Measurements from ENCODE around the gene ACLY.
A peak's percentile ranks its signal among the peaks of the same experiment; 100 is the strongest.

Gene ACLY

DNA sequence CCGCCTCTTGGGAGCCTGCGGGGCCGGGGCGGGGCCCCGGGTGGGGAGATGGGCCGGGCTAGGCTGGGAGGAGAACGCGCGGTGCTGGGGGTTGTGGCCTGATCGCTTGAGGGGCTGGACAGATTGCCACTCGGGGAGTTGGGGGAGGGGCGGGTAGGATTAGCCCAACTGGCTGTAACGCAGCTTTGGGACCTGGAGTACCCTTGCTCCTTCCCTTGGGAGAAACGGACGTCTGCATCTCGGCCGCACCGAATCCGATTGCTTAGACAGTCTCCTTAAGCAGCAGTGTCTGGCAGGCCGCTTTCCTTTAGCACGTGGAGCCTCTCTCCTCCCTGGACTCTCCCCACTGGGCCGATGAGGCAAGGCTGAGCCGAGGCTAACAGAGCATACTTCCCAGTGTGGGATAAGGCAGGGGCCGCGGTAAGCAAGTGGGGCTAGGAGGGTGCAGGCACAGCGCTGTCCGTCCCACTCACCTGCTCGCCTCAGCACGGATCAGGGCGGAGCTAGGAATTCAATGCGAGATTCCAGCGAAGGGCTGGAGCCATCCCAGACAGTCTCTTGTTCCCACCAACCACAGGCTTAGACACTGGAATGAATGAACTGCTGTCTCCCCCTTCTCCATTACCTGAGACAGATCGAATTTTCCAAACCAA is 540 bp upstream of the ACLY start (continued):
- TF ChIP-seq ZNF645 (tag by site-specific recombination; IDR thresholded peaks at IDR 0.05): no peak
- TF ChIP-seq, protein P1, sequence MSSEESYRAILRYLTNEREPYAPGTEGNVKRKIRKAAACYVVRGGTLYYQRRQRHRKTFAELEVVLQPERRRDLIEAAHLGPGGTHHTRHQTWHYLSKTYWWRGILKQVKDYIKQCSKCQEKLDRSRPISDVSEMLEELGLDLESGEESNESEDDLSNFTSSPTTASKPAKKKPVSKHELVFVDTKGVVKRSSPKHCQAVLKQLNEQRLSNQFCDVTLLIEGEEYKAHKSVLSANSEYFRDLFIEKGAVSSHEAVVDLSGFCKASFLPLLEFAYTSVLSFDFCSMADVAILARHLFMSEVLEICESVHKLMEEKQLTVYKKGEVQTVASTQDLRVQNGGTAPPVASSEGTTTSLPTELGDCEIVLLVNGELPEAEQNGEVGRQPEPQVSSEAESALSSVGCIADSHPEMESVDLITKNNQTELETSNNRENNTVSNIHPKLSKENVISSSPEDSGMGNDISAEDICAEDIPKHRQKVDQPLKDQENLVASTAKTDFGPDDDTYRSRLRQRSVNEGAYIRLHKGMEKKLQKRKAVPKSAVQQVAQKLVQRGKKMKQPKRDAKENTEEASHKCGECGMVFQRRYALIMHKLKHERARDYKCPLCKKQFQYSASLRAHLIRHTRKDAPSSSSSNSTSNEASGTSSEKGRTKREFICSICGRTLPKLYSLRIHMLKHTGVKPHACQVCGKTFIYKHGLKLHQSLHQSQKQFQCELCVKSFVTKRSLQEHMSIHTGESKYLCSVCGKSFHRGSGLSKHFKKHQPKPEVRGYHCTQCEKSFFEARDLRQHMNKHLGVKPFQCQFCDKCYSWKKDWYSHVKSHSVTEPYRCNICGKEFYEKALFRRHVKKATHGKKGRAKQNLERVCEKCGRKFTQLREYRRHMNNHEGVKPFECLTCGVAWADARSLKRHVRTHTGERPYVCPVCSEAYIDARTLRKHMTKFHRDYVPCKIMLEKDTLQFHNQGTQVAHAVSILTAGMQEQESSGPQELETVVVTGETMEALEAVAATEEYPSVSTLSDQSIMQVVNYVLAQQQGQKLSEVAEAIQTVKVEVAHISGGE (tag by site-specific recombination; conservative IDR thresholded peaks at IDR 0.05; ENCODE audit: low read depth): 0 out of 2 replicates have a peak, but pooled peaks have one; percentile 29
- TF ChIP-seq ZSCAN16 (tag by site-specific recombination; IDR thresholded peaks at IDR 0.05): no peak
- TF ChIP-seq ZNF223 (tag by site-specific recombination; IDR thresholded peaks at IDR 0.05): peak; percentile 96
- TF ChIP-seq ZNF521 (tag by site-specific recombination; IDR thresholded peaks at IDR 0.05): no peak
- 0 out of 2 replicates have a peak, but pooled peaks have one; percentile 23 for TF ChIP-seq BCL11B (tag by site-specific recombination; IDR thresholded peaks at IDR 0.05; ENCODE audit: low read depth)
- TF ChIP-seq REST (tag by site-specific recombination; IDR thresholded peaks at IDR 0.05): peak; percentile 37; the same call in 1 of the 2 replicates
- TF ChIP-seq ZNF549 (tag by site-specific recombination; IDR thresholded peaks at IDR 0.05): no peak
- TF ChIP-seq ZNF660 (tag by site-specific recombination; IDR thresholded peaks at IDR 0.05): 0 out of 2 replicates have a peak, but pooled peaks have one; percentile 22
- TF ChIP-seq, protein P2, sequence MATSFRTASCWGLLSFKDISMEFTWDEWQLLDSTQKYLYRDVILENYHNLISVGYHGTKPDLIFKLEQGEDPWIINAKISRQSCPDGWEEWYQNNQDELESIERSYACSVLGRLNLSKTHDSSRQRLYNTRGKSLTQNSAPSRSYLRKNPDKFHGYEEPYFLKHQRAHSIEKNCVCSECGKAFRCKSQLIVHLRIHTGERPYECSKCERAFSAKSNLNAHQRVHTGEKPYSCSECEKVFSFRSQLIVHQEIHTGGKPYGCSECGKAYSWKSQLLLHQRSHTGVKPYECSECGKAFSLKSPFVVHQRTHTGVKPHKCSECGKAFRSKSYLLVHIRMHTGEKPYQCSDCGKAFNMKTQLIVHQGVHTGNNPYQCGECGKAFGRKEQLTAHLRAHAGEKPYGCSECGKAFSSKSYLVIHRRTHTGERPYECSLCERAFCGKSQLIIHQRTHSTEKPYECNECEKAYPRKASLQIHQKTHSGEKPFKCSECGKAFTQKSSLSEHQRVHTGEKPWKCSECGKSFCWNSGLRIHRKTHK (tag by site-specific recombination; IDR thresholded peaks at IDR 0.05): no peak
- peak; percentile 54 for TF ChIP-seq GLIS1 (tag by site-specific recombination; IDR thresholded peaks at IDR 0.05)
- TF ChIP-seq ZNF626 (tag by site-specific recombination; IDR thresholded peaks at IDR 0.05): no peak
- peak; percentile 27; the same call in 1 of the 2 replicates for TF ChIP-seq ZNF501 (tag by site-specific recombination; IDR thresholded peaks at IDR 0.05)
- TF ChIP-seq ZNF148 (tag by site-specific recombination; IDR thresholded peaks at IDR 0.05; ENCODE audit: borderline replicate concordance): no peak
- peak; percentile 45; the same call in 1 of the 2 replicates for TF ChIP-seq ZNF10 (tag by site-specific recombination; IDR thresholded peaks at IDR 0.05)
- no peak for TF ChIP-seq ZNF24 (tag by site-specific recombination; IDR thresholded peaks at IDR 0.05)
- TF ChIP-seq ZNF777 (tag by site-specific recombination; IDR thresholded peaks at IDR 0.05; ENCODE audit: borderline replicate concordance): 0 out of 2 replicates have a peak, but pooled peaks have one; percentile 19
- TF ChIP-seq, protein P3, sequence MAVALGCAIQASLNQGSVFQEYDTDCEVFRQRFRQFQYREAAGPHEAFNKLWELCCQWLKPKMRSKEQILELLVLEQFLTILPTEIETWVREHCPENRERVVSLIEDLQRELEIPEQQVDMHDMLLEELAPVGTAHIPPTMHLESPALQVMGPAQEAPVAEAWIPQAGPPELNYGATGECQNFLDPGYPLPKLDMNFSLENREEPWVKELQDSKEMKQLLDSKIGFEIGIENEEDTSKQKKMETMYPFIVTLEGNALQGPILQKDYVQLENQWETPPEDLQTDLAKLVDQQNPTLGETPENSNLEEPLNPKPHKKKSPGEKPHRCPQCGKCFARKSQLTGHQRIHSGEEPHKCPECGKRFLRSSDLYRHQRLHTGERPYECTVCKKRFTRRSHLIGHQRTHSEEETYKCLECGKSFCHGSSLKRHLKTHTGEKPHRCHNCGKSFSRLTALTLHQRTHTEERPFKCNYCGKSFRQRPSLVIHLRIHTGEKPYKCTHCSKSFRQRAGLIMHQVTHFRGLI (tag by site-specific recombination; IDR thresholded peaks at IDR 0.05): peak; percentile 40; the same call in 1 of the 2 replicates
- 0 out of 2 replicates have a peak, but pooled peaks have one; percentile 10 for TF ChIP-seq ZSCAN30 (tag by site-specific recombination; IDR thresholded peaks at IDR 0.05)
- TF ChIP-seq ZNF404 (tag by site-specific recombination; IDR thresholded peaks at IDR 0.05): no peak
- TF ChIP-seq ZNF292 (tag by site-specific recombination; IDR thresholded peaks at IDR 0.05; ENCODE audit: borderline replicate concordance, low read depth): no peak
- peak; percentile 29; the same call in 1 of the 2 replicates for TF ChIP-seq ZBTB48 (tag by site-specific recombination; IDR thresholded peaks at IDR 0.05)
- TF ChIP-seq, protein P4, sequence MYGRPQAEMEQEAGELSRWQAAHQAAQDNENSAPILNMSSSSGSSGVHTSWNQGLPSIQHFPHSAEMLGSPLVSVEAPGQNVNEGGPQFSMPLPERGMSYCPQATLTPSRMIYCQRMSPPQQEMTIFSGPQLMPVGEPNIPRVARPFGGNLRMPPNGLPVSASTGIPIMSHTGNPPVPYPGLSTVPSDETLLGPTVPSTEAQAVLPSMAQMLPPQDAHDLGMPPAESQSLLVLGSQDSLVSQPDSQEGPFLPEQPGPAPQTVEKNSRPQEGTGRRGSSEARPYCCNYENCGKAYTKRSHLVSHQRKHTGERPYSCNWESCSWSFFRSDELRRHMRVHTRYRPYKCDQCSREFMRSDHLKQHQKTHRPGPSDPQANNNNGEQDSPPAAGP (tag by site-specific recombination; IDR thresholded peaks at IDR 0.05): no peak; the same call in 1 of the 2 replicates

All from HEK293 (cell line).